GM12875 (cell line): ENCODE results near the gene FBXL14.

ENCODE experiments used
- H3K4me3 ChIP-seq: one replicate; pipeline ENCODE4 v1.5.1; 2011; ENCODE audit warnings: low read depth, low read length, control low read depth
- TF ChIP-seq, protein P1 (sequence below): IDR thresholded peaks from 2 replicates; pipeline ENCODE4 v1.5.1; 2011; ENCODE audit warnings: low read depth, mild to moderate bottlenecking, control low read depth, inconsistent platforms, low read length, moderate library complexity, borderline replicate concordance; ENCODE audit not compliant: insufficient read depth

Gene FBXL14

DNA sequence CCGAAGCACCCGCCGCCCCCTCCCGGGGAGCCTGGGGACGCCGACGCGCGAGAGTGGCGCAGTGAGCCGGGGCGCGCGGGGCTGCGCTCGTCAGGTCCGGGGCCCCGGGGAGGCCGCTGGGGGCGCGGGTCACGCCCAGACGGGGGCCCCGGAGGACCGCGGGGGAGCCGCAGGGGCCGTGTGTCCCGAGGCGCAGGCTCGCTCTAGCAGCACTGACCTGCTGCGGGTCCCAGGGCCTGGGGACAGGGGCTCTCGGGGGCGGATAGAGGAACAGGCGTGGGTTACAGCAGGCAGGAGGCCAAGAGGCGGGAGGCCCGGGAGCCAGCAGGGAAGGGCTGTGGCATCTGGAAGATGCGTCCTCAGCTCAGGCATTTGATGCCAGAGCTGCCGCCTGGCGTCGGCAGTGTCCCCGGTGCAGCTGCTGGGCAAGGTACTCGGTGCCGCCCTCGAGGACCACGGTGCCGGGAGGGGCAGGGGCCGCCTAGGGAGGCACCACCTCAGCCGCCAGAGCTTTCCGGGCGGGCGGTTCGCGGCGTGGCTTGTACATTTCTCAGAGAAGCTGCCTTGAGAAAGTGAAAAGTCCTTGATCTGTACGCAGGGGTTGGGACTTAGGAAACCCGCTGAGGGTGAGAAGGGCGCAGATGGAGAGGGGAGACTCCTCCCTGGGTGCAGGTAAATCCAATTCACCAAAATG is 35.9 kb upstream of the FBXL14 start:
- peak overlapping the region; percentile 41 for H3K4me3 ChIP-seq

GRCh38 chr12:1629338-1630132 is 35.2 kb upstream of the FBXL14 start:
- H3K4me3 ChIP-seq: peak overlapping the region; percentile 37
- TF ChIP-seq, protein P1, sequence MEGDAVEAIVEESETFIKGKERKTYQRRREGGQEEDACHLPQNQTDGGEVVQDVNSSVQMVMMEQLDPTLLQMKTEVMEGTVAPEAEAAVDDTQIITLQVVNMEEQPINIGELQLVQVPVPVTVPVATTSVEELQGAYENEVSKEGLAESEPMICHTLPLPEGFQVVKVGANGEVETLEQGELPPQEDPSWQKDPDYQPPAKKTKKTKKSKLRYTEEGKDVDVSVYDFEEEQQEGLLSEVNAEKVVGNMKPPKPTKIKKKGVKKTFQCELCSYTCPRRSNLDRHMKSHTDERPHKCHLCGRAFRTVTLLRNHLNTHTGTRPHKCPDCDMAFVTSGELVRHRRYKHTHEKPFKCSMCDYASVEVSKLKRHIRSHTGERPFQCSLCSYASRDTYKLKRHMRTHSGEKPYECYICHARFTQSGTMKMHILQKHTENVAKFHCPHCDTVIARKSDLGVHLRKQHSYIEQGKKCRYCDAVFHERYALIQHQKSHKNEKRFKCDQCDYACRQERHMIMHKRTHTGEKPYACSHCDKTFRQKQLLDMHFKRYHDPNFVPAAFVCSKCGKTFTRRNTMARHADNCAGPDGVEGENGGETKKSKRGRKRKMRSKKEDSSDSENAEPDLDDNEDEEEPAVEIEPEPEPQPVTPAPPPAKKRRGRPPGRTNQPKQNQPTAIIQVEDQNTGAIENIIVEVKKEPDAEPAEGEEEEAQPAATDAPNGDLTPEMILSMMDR: peak; percentile 26; the same call in 1 of the 2 replicates

More for the DNA sequence above, 35.9 kb upstream of the FBXL14 start:
- TF ChIP-seq, protein P1: 0 out of 2 replicates have a peak, but pooled peaks have one; percentile 7

DNA sequence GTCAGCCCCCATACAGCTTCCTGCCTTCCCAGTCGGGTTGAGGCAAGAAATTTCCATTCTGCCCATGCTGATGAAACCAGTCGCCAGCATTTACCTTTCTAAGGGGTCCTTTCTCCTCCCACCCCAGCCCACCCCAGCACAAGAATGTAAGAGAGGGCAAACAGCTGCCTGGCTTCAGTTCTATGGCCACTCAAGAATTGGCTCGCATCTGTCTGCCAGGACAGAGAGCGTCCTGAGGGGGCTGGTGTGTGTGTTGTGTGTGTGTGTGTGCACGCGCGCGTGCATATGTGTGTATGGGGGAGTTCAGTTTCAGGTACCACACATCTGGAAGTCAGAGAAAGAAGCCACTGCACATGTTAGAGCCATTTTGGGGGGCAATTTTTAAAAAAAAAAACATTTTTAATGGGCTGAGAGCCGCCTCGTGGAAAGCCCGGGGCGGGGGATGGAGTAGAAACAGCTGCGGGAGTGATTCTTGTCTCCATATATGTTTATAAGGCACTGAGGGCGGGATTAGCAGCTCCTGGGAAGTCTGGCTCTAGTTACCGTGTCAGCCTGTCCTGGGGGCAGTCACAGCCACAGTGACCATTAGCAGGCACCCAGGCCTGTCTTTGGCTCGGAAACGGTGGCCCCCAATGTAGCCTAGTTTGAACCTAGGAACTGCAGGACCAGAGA is 34.4 kb upstream of the FBXL14 start, which contains the start of gene WNT5B:
Gene WNT5B, plus strand, starts transcription at position 566 of the 672 bp plus-strand sequence. CDS start 2,124 bp downstream, outside the sequence.
- H3K4me3 ChIP-seq: peak within 1 kb of the TSS; percentile 41
- TF ChIP-seq, protein P1: no peak

DNA sequence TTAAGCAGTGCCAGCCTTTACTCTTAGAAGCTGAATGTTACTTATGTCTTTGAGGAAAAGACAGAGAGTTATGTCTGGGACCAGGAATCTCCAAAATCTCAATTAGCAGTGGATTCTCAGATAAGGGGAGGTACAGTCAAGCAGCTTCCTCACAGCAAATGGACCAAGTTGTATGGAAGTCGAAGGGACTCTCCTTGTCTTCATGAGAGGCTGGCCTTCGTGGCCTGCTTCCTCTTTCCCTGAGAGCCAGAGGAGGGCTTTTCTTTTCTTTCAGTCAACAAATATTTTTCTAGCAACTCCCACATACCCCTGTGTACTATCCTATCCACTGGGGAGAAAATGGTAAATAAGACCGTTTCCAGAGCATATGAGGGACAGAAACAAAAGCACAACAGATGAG is 28.0 kb upstream of the FBXL14 start:
- TF ChIP-seq, protein P1: no peak
- H3K4me3 ChIP-seq: no peak overlapping the region

DNA sequence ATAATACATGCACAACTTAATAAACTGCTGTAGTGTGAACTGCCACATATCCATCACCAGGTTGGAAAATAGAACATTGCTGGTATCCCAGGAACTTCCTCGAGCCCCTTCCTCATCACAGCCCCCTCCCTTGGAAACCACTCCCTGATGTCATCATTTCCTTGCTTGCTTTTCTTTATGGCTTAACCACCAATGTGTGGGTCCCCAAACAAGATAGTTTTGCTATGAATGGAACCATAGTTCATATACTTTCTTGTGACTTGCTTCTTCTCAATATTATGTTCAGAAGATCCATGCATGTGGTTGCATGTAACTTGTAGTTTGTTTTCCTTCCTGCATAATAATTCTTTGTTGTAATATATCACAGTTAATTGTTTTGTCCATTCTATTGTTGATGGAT is 25.7 kb upstream of the FBXL14 start:
- TF ChIP-seq, protein P1: no peak
- no peak overlapping the region for H3K4me3 ChIP-seq

DNA sequence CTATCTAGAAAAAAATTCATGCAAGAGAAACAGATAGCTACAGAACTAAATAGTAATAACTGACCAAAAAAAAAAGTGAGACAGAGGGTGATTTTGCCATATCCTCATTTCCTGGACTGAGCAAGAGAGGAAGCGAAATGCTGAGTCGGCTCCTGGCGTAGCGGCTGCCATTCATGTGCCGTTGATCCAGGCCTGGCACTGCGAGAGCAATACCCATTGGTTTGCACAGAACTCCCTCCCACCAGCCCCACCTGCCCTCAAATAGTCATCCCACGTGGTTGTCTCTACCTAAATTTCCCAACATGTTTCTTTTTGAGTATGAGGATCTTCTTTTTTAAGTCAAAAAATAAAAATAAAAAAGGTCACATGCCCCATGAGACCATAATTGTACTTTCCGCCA is 25.2 kb upstream of the FBXL14 start:
- TF ChIP-seq, protein P1: no peak
- H3K4me3 ChIP-seq: no peak overlapping the region
